IPS DF 19.7 (cell line): Measurements from ENCODE around the gene SLC6A19.

ENCODE experiments used
- DNase-seq: peaks from one replicate; pipeline ENCODE4 v3.0.0-alpha.2; 2013; ENCODE audit warnings: low read depth, low spot score

Gene SLC6A19

DNA sequence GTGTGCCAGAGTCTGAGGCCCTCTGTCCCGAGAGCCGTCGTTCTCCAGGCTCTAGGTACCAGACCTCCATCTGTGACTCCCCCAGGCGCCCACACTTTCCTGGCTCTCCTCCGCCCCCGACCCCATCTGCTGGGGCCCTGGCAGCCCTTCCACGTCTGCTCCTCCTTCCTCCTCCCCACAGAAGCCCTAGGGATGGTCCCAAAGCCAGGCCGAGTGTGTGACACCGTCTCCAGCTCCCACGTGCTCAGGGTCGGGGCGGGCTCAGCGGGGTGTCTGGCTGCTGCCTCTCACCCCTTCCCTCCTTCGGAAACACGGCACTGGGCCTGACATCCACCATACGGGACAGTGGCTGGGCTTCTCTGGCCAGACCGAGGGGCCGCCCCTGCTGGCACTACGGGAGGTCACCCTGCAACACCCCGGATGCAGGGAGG is 20.5 kb upstream of the SLC6A19 start:
- no peak for DNase-seq

DNA sequence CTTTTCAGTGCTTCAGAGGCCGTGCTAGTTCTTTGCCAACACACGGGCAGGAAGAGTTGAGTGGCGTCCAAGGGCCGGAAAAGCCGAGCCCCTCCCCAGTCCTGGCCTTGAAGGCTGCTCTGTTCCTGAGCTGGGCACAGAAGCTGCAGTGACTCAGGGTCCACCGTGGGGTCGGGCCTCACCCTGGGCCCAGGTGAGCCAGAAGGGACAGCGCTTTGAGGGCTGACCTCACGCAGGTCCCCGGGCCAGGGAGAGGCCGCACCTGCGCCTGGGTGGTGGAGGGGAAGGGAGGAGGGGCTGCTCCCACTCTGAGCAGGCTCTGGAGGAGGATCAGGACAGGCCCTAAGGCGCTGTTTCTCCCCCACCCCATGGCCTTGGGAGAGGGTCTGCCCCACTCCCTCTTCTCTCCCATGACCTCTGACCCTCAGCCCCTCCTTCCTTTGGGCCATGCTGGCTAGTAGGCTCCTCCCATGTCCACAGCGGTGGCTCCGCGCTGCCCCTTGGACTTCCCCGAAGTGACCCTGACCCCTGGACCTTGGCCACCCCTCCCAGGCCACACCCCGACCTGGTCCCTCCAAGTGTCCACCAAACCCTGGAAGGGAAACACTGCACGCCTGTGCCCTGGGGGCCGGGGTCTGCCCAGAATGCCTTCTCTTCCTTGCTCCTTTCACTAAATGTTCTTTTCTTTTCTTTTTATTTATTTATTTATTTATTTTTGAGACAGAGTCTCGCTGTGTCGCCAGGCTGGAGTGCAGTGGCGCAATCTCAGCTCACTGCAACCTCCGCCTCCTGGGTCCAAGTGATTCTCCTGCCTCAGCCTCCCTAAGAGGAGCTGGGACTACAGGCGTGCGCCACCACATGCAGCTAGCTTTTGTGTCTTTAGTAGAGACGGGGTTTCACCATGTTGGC is 19.7 kb upstream of the SLC6A19 start:
- no peak for DNase-seq

DNA sequence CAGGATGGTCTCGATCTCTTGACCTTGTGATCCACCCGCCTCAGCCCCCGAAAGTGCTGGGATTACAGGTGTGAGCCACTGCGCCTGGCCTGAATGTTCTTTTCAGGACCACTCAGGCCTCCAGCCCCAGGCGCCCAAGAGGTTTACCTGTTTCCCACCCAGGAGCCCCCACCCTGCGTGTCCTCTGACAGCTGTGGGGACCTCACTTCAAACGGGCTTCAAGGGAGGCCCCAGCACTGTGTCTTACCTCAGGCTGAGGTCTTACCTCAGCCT is 19.1 kb upstream of the SLC6A19 start:
- no peak for DNase-seq

DNA sequence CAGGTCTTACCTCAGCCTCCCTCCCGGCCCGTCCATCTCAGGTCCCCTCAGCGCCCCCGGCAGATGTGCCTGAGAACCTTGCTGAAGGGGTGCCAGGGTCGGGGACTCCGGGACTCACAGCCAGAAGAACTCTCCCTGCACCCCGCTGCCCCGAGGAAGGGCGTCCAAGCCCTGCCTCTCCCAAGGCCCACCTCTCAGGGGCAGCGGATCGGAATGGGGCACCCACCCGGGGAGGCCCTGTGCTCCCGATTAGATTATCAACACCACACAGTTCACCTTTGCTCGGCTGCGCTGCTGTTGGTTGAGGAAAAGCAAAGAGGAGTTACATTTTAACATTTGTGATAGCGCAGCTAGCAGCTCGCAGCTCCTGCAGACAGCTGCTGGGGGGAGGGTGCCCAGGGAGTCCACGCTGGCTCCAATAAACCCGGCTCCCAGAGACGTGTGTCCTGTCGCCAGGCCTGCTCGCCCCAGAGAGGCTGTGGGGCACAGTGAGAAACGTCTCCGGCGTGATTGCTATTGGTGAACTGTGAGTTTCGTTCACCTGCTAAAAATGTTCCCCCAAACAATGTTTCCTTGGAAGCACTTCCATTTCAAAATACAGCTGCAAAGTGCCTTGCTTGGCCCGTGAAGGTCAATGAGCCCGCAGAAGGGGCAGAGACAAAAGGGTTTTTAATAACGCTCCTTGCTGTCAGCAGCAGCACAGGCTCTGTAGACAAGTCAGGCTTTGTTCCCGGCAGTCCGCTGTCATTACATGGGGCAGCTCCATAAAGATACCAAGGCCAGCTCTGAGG is 18.6 kb upstream of the SLC6A19 start:
- no peak for DNase-seq

DNA sequence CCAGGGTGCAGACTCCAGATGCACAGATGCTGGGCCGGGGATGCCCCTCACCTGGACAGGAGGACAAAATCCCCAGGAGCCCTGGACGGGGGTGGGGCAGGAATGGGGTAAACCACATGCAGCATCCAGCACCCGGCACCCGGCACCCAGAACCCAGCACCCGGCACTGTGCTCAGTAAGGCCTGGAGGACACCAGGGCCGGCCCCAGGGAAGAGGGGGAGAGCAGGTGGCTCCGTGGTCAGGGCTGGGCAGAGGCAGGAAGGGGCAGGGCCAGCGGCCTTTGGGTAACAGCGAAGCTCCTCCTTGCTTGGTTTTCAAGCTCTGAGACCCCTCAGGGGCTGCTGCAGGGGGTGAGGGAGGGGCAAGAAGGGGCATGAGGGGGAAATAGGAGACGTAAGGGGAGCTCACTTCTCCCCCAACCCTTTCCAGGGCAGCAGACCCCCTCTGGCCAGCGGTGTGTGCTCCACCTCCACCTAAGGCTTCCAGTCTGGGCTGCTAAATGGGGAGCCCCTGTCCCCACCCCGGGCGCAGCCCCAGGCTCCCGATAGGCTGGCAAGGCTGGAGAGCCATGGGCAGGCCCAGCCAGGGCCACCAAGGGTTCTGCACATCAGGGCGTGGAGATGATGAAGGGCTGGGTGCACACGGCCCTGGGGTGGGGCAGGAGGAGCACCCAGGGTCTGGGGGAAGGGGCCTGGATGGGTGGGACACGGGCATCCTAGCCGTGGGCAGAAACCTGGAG is 17.8 kb upstream of the SLC6A19 start:
- no peak for DNase-seq

DNA sequence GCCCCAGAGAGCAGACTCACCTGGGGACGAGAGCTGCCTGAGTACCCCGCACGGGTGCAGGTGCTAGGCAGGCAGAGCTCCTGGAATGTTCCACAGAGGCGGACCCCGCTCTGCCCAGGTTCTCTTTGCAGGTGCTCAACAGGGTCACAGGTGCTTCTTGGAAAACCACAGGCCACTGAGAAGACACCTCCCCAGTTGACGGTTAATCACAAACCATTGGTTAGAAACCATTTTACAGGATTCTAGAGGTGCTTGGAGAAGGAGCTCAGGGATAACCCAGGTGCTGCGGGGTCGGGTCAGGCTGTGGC is 17.3 kb upstream of the SLC6A19 start:
- no peak for DNase-seq

DNA sequence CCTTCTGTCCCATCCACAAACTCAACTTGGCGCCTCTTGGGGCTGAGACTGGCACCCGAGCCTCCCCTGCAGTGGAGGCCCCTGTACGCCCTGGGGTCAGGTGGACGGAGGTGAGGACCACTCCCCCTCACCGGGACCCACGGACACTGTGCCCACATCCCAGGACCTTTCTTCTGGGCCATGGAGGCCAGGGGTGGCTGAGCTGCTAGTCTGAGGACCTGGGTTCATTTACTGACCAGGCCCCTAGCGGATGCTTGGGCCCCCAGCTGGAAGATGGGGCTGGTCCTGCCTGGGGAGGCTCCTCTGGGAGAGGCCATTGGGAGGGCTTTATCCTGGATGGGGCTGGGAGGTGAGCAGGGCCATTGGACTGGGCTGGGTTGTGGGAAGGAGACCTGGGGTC is 16.9 kb upstream of the SLC6A19 start:
- DNase-seq = no peak

DNA sequence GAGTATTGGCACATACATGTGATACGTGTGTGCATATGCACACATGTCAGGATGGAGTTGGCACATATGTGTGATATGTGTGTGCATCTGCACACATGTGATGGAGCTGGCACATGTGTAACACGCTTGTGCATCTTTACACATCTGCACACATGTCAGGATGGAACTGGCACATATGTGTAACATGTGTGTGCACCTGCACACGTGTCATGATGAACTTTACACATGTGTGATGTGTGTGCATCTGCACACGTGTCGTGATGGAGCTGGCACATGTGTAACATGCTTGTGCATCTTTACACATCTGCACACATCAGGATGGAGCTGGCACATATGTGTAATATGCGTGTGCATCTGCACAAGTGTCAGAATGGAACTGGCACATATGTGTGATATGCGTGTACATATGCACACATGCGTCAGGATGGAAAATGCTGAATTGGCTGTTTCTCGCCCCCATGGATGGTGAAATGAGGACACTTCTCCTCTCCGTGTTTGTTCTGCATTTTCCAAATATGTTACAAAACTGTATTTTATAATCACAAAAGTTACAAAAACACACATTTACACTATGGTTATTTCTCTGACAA is 16.3 kb upstream of the SLC6A19 start:
- no peak for DNase-seq

DNA sequence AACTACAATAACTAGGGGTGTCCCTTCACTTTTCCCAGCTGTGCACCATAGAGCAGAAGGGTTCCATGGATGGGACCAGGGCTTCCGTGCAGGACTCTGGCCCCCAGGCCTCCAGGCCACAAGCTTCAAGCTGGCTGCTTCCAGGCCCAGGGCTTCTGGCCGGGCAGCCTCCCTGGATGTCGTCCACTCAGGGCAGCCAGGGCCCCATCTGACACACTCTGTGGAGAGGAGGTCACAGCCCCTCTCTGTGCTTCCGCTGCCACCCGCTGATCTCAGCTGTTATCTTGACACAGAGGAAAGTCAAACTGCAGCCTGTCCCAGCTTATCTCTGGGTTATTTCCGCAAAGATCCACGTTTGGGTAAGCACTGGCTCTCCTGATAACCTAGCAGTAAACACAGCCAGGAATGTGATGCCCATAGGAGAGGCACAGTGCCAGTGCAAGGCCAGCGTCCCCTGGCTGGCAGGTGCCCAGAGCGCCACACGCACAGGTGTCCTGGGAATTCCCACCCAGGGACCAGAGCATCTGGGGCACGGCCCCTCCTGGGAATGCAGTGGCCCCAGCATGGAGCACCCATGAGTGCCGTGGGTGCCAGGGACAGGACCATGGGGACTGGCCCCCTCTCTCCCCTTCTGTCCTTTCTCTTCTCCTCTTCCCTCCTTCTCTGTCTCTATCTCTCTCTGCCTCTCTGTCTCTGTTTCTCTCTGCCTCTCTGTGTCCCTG is 15.6 kb upstream of the SLC6A19 start:
- DNase-seq = no peak

DNA sequence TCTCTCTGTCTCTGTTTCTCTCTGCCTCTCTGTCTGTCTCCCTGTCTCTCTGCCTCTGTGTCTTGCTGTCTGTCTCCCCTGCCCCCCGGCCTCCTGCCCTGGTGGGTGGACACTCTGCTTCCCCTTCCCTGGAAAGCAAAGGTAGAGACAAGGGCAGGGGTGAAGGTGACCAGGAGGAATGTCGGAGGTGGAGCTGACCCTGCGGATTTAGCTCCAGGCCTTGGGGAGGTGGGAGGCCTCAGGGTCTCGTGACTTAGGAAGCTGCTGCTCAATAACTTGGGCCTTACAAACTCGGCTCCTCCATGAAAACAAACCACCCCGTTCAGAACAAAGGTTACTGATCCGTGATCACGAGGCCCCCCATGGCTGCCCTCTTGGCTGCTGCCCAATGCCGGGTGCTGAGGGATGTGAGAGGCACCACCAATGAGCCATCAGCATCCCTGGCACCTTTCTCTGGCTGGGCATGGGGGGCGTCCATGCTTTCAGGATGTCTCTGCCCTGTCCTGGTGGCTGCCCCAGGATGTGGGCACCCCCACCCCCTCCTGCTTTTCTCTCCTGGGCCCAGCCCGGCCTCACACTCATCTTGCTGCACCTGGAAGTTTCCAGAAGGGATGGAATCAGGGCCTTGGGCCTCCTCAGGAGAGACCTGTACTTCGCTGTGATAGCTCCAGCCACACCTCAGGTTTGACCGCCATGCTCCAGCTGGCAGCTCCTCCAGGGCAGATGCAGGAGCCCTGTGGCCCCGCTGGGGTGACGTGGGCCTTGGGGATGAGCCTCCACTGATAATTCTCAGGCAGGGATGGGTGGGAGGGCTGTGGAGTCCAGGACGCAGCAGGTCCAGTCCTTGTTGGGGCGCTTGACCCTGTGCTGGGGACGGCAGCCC is 14.8 kb upstream of the SLC6A19 start:
- no peak for DNase-seq

DNA sequence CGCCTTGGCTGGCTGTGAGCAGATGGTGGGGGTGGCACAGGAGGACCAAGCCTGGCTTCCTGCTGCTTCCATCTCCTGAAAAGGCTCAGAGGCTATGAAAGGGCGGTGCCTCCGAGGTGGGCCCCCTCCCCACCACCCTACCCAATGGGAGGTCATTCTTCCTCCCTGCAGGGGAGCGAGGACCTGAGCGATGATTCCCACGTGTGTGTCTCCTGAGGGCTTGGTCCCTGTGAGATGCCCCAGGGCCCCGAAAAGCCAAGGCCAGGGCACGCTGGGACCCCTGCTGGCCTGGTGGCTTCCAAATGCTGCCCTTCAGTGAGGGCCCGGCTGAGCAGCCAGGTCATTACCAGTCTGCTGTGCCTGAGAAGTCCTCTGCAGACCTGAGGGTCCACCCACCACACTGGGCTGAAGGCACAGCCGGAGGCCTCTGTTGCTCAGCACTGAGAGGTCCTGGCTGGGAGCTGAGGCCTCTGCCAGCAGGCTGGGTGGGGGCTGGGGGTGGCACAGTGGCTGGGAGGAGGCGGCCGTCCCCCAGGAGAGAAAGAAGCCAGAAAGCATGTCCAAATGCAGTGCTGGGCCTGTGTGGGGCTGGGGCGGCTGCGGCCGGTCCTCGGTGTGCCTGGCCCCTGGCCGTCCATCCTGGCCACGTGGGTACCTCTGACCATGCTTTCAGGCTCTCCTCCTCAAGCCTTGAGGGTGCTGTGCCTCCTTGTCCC is 14.0 kb upstream of the SLC6A19 start:
- DNase-seq = no peak

DNA sequence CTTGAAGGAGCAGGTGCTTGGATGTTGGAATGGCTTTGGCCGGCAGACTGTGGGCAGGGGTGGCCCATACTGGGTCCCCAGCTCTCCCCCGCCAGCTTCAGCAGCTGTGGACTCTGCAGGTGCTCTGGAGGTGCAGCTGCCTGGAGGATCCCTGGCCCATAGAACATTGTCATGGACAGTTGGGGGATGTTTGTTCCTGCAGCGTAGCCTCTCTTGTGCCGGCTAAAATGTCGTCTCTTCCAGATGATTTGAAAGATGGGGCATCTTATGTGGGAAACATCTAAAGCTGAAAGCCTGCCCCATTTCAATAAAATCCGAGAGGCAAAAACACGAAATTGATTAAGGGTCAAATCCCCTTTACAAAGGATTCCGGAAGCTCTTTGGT is 13.5 kb upstream of the SLC6A19 start:
- DNase-seq = no peak

DNA sequence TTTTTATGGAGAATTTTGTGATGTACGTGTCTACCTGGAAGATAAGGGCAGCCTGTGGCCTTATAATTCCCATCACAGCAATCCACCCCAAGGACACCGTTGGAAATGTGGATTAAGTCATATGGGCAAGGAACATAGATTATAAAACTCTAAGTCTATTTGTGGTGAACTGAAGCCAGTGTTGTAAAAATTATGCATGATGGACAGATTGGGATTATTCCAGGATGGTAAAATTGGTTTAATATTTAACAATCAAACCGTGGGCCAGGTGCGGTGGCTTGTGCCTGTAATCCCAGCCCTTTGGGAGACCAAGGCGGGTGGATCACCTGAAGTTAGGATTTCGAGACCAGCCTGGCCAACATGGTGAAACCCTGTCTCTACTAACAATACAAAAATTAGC is 12.9 kb upstream of the SLC6A19 start:
- DNase-seq = no peak

DNA sequence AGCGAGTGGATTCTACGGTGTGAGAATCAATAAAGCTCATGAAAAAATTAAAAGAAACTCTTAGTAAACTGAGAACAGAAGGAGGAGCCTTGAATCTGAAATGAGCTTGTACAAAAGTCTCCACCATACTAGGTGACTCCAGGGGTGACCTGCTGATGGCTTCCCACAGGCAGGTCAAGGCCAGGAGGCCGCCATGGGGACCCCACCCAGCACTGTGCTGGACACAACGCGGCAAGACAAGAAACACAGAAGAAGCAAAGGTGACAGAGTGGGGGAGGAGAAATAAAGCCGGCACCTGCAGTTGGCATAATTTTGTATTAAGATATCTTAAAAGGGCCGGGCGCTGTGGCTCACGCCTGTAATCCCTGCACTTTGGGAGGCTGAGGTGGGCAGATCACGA is 12.1 kb upstream of the SLC6A19 start:
- no peak for DNase-seq

DNA sequence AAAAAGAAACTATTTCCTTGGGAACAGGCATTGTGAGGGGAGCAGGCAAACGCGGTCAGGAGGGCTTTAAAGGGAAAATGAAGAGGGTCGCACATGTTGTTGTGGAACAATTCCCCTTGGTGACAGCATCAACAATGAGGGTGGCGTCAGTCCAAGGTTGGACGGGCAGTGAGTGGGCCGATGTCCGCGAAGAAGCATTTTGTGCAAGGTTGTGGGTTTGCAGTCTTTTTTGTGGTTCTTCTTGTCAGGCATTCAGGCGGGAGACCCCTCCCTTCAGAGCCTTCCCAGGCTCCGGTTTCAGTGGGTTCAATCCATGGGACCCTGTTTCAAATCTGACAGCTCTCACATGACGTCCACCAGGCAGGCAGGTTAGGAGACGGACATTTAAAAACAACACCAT is 11.1 kb upstream of the SLC6A19 start:
- no peak for DNase-seq

DNA sequence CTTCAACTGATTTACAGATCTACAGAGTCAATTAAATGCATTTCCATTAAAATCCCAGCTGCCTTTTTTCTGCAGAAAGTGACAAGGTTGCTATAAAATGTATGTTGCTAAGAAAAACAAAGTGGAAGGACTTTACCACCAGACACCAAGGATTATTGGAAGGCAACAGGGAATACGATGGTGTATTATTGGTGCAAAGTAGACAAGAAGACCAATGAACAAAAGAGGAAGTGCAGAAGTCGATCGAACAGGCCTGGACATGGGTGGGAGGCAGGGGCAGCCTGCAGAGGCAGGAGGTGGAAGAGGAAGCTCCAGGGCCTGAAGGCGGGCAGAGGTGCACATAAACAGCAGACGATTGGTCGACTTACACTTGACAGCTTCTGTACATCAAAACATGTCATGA is 10.6 kb upstream of the SLC6A19 start:
- DNase-seq = no peak

DNA sequence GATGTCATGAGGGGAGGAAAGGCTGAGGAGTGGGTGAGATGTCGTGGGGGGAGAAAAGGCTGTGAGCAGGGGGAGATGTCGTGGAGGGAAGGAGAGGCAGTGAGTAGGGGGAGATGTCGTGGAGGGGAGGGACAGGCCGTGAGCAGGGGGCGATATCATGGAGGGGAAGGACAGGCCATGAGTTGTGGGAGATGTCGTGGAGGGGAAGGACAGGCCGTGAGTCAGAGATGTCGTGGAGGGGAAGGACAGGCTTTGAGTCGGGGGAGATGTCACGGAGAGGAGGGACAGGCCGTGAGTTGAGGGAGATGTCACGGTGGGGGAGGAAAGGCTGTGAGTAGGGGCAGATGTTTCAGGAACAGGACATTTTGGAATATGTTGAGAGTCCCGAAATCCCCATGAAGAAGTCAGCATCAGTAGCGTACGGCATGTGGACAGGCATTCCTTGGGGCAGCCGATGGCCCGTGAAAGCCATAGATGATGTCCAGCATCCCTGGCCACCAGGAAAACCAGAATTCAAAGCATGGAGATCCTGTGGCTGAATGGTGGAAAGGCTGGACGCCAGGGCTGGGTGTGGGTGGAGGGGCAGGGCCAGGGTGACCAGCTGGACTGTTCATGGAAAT is 8.3 kb upstream of the SLC6A19 start:
- no peak for DNase-seq

DNA sequence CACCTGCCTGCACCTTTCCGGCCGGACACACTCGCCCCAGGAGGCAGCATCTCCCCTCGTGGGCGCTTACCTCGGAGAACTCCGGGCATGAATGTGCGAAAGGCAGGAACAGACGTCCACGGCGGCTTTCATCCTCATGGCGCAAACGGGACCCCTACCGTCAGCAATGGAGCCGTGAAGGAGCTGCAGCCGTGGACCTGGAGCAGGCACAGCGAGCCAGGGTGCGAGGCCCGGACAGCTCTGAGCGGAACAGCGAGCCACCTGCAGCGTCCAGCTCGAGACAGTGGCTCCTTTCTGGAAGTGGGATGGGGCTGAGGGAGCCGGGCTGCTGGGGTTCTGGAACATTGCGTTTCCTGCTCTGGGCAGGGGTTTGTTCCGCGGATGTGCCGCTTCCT is 7.8 kb upstream of the SLC6A19 start:
- no peak for DNase-seq

DNA sequence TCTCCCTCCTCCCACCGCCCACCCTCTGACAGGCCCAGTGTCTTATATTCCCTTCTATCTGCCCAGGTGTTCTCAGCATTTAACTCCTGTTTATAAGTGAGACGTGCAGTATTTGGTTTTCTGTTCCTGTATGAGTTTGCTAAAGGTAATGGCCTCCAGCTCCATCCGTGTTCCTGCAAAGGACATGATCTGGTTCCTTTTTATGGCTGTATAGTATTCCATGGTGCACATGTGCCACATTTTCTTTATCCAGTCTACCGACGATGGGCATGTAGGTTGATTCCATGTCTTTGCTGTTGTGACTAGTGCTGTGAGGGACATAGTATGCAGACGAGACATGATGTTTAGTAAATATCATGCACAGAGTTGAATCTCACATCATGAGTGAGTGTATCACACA is 7.0 kb upstream of the SLC6A19 start:
- DNase-seq = no peak

DNA sequence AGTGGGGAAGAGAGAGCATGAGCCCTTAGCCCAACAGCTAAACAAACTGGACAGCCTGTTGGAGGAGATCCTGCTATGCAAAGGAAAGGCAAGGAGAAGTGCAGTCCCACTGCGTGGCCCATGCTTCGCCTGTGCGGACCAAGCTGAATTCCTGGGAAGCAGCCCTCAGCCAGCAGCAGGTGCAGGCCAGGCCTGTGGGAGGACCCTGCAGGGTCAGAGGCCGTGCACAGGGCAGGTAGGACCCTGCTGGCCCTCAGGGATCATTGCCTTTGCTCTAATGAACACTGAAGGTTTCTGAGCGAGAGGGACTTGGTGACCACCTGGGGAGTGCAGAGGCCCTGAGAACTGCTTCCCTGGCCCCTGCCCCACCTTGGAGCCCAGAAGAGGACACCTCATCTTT is 6.0 kb upstream of the SLC6A19 start:
- DNase-seq = no peak
